SH-SY5Y (cell line): ENCODE measurements around the gene KLHL22.

ENCODE experiments used
- GATA2 ChIP-seq: IDR thresholded peaks from 2 replicates; pipeline ENCODE4 v1.6.1; 2011; ENCODE audit warnings: mild to moderate bottlenecking, low read depth, low read length
- GATA3 ChIP-seq: IDR thresholded peaks from 2 replicates; pipeline ENCODE4 v1.6.1; 2011; ENCODE audit warnings: low read depth, mild to moderate bottlenecking, low read length, moderate library complexity

- TF ChIP-seq GATA3 (no peak), GATA2 (no peak)
Measured at GRCh38 chr22:20522134-20523004, 26.8 kb upstream of the KLHL22 start.
